PC-9 (cell line): ENCODE data around the gene FAM193A. TPM values are rescaled to one million over a fixed set of nuclear protein-coding genes. Genes with fewer than 3 reads are reported as not detected.

Source experiments
- BruUV-seq: library from RNA; stranded (reverse); fragments of 400-500 nt; replicated peaks from 2 replicates; lab custom pipeline; 2021; lab: Mats Ljungman, UMichigan
- CTCF ChIA-PET: fragments of 300-600 bp; sonication (Branson Sonifier 250); formaldehyde crosslinking; loops from one replicate; lab custom pipeline; 2022; ENCODE audit warnings: antibody characterized with exemption; lab: Charles Lee
- POLR2A ChIA-PET: fragments of 300-600 bp; sonication (Branson Sonifier 250); formaldehyde crosslinking; loops from one replicate; lab custom pipeline; 2022; ENCODE audit warnings: antibody characterized with exemption; ENCODE audit not compliant: unreplicated experiment; lab: Charles Lee
- DNase-seq, 2 experiments: peaks; one replicate each; pipeline versions ENCODE4 v3.0.0 to v3.0.0-alpha.2; 2015 to 2022; ENCODE audit warnings: mixed read lengths in 1 of 2
- H2AFZ ChIP-seq: fragments of 200-600 bp; sonication (generic); 2 replicates; pipeline ENCODE4 v1.8.1; 2017; ENCODE audit warnings: antibody characterized with exemption
- H3F3A ChIP-seq: fragments of 200-600 bp; sonication (generic); 2 replicates; pipeline ENCODE4 v1.8.1; 2017; ENCODE audit warnings: antibody characterized with exemption, mild to moderate bottlenecking, low read depth; ENCODE audit not compliant: insufficient read depth
- H3K27ac ChIP-seq: fragments of 200-600 bp; sonication (generic); 2 replicates; pipeline ENCODE4 v1.6.1; 2016; ENCODE audit warnings: mixed run types
- H3K27me3 ChIP-seq: fragments of 200-600 bp; sonication (generic); 2 replicates; pipeline ENCODE4 v1.6.1; 2016; ENCODE audit warnings: low read depth, mixed run types; ENCODE audit not compliant: insufficient read depth
- H3K36me3 ChIP-seq: fragments of 200-600 bp; sonication (generic); 2 replicates; pipeline ENCODE4 v1.6.1; 2016; ENCODE audit warnings: low read depth, mixed run types
- H3K4me1 ChIP-seq: fragments of 200-600 bp; sonication (generic); replicated peaks from 2 replicates; pipeline ENCODE4 v1.6.1; 2016; ENCODE audit warnings: mixed run types; ENCODE audit not compliant: insufficient read depth
- H3K4me2 ChIP-seq: fragments of 200-600 bp; sonication (generic); 2 replicates; pipeline ENCODE4 v1.6.1; 2017; ENCODE audit warnings: mixed run types
- H3K4me3 ChIP-seq: fragments of 200-600 bp; sonication (generic); 2 replicates; pipeline ENCODE4 v1.6.1; 2016; ENCODE audit warnings: mixed run types
- H3K79me2 ChIP-seq: fragments of 200-600 bp; sonication (generic); 2 replicates; pipeline ENCODE4 v1.6.1; 2017; ENCODE audit warnings: low read depth, mixed run types
- H3K9me2 ChIP-seq: fragments of 200-600 bp; sonication (generic); 2 replicates; pipeline ENCODE4 v1.8.1; 2017; ENCODE audit warnings: mild to moderate bottlenecking; ENCODE audit not compliant: insufficient read depth
- H3K9me3 ChIP-seq: fragments of 200-600 bp; sonication (generic); 2 replicates; pipeline ENCODE4 v1.8.1; 2016; ENCODE audit warnings: low read depth; ENCODE audit not compliant: insufficient read depth
- H4K20me1 ChIP-seq: fragments of 200-600 bp; sonication (generic); 2 replicates; pipeline ENCODE4 v1.8.1; 2017; ENCODE audit not compliant: insufficient read depth
- EZH2 ChIP-seq: fragments of 200-600 bp; sonication (generic); IDR thresholded peaks from 2 replicates; pipeline ENCODE4 v1.8.0; 2017; ENCODE audit warnings: antibody characterized with exemption, low read depth
- intact Hi-C: fragments of 100-400 bp; cut with micrococcal nuclease; formaldehyde crosslinking; loops from one replicate; pipeline ENCODE4 v1.10.0; 2022; ENCODE audit not compliant: unreplicated experiment
- total RNA-seq: library from RNA; stranded (reverse); gene quantifications from 2 replicates; pipeline ENCODE4 v1.2.3, GENCODE V29; 2021
- TF ChIP-seq, protein P1 (sequence below): fragments of 200-600 bp; sonication (generic); conservative IDR thresholded peaks from 2 replicates; pipeline ENCODE4 v1.6.1; 2017; ENCODE audit warnings: mixed run types, antibody characterized with exemption, mild to moderate bottlenecking, moderate library complexity

Gene FAM193A
- total RNA-seq, 1 experiment from 2014 or later: 23.4 TPM

GRCh38 chr4:2712261-2712842, 175.9 kb downstream of the FAM193A start:
- H3K27ac ChIP-seq: no peak overlapping the region
- ChIA-PET CTCF (no interaction called here), POLR2A (no interaction called here)
- H2AFZ ChIP-seq: no peak overlapping the region
- no peaks in the 10 kb centered on the region for H3K9me2 ChIP-seq
- H3K9me3 ChIP-seq: no peaks in the 10 kb centered on the region
- no peak for DNase-seq
- no TSS peak for BruUV-seq
- no peak for TF ChIP-seq EZH2
- TF ChIP-seq, protein P1, sequence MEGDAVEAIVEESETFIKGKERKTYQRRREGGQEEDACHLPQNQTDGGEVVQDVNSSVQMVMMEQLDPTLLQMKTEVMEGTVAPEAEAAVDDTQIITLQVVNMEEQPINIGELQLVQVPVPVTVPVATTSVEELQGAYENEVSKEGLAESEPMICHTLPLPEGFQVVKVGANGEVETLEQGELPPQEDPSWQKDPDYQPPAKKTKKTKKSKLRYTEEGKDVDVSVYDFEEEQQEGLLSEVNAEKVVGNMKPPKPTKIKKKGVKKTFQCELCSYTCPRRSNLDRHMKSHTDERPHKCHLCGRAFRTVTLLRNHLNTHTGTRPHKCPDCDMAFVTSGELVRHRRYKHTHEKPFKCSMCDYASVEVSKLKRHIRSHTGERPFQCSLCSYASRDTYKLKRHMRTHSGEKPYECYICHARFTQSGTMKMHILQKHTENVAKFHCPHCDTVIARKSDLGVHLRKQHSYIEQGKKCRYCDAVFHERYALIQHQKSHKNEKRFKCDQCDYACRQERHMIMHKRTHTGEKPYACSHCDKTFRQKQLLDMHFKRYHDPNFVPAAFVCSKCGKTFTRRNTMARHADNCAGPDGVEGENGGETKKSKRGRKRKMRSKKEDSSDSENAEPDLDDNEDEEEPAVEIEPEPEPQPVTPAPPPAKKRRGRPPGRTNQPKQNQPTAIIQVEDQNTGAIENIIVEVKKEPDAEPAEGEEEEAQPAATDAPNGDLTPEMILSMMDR: peak; percentile 35; the same call in 1 of the 2 replicates
- no peaks in the 10 kb centered on the region for H3K4me1 ChIP-seq
- H3K36me3 ChIP-seq: no peaks in the 10 kb centered on the region
- no peaks in the 10 kb centered on the region for H3F3A ChIP-seq
- H4K20me1 ChIP-seq: no peaks in the 10 kb centered on the region
- no peaks in the 10 kb centered on the region for H3K79me2 ChIP-seq
- no peak overlapping the region for H3K4me3 ChIP-seq
- no peaks in the 10 kb centered on the region for H3K27me3 ChIP-seq
- no peak overlapping the region for H3K4me2 ChIP-seq
- intact Hi-C loops: no loop called here

DNA sequence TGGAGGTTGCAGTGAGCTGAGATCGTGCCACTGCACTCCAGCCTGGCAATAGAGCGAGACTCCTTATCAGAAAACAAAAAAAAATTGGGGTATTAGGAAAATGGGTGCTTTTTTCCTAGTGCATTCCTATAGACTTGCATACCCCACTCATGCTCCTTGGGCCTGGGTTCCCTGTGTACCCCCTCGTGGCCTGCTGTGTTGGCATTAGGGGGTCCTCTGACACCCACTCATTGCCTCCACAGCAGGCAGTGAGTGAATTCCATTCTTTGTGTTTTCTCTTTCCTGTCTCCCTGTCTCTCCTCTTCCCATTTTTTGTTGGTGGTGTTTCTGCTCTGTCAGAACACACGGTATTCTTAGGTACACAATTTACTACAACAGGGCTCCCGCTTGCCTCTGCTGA, 176.9 kb downstream of the FAM193A start:
- ChIA-PET POLR2A (no interaction called here), CTCF (no interaction called here)
- DNase-seq: no peak
- no peaks in the 10 kb centered on the region for H3K4me1 ChIP-seq
- no peaks in the 10 kb centered on the region for H3K36me3 ChIP-seq
- intact Hi-C loops: no loop called here
- no peak overlapping the region for H3K4me3 ChIP-seq
- H3K27me3 ChIP-seq: no peaks in the 10 kb centered on the region
- no peaks in the 10 kb centered on the region for H3K9me3 ChIP-seq
- H3K9me2 ChIP-seq: no peaks in the 10 kb centered on the region
- TF ChIP-seq, protein P1: no peak
- TF ChIP-seq EZH2: no peak
- BruUV-seq: no TSS peak
- no peaks in the 10 kb centered on the region for H3F3A ChIP-seq
- H4K20me1 ChIP-seq: no peaks in the 10 kb centered on the region
- no peak overlapping the region for H3K4me2 ChIP-seq
- H3K79me2 ChIP-seq: no peaks in the 10 kb centered on the region
- no peak overlapping the region for H2AFZ ChIP-seq
- no peak overlapping the region for H3K27ac ChIP-seq

DNA sequence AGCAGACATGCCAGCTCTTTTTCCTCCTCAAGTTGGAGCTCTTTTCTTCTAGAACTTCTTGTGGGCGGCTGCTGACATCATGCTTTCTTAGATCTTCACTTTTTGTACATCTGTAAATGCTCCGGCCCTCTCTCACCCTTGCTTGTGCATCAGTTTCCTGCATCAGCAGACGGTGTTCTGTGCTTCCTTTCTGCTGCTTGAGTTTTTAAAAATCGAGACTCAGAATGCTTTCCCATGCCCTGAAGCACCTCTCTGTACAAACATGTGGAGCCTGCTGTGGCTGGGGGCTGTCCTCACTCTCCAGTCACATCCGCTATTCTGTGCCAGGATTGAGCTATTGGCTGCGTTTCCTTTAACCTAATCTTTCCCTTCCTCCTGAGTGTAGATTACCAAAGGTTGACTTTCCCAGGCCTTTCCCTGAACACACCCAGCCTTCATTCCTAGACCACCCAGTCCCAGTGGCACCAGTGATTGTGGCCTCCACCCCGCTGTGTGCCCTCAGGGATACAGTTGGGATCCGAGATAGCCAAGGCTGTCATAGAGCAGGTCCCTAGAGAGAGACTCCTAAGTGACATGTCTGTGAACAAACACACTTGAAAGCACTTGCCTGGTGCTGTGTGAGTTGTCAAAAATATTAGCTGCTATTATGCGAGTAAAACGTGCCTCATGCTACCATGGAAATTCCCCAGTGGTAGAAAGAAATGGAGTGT, 177.8 kb downstream of the FAM193A start:
- H3F3A ChIP-seq: no peaks in the 10 kb centered on the region
- no peak overlapping the region for H3K4me3 ChIP-seq
- no peaks in the 10 kb centered on the region for H4K20me1 ChIP-seq
- no peaks in the 10 kb centered on the region for H3K9me3 ChIP-seq
- DNase-seq: no peak
- H3K79me2 ChIP-seq: no peaks in the 10 kb centered on the region
- H3K27me3 ChIP-seq: no peaks in the 10 kb centered on the region
- H2AFZ ChIP-seq: no peak overlapping the region
- H3K27ac ChIP-seq: no peak overlapping the region
- ChIA-PET CTCF (no interaction called here), POLR2A (no interaction called here)
- no peak overlapping the region for H3K4me2 ChIP-seq
- no peaks in the 10 kb centered on the region for H3K4me1 ChIP-seq
- H3K9me2 ChIP-seq: no peaks in the 10 kb centered on the region
- BruUV-seq: no TSS peak
- TF ChIP-seq, protein P1: no peak
- TF ChIP-seq EZH2: no peak
- H3K36me3 ChIP-seq: no peaks in the 10 kb centered on the region
- intact Hi-C loops: no loop called here
